NB4 (cell line): Measurements from ENCODE around the gene DOCK2.

ENCODE experiments used
- CTCF ChIP-seq: IDR thresholded peaks from one replicate; pipeline ENCODE4 v1.5.1; 2012; ENCODE audit warnings: low read depth, low read length
- POLR2A ChIP-seq: IDR thresholded peaks from 2 replicates; pipeline ENCODE4 v1.6.1; 2011; ENCODE audit warnings: mild to moderate bottlenecking; ENCODE audit not compliant: insufficient read length; ENCODE audit errors: extremely low read depth
- TF ChIP-seq, protein P1 (sequence below): IDR thresholded peaks from 2 replicates; pipeline ENCODE4 v1.6.1; 2011; ENCODE audit warnings: low read depth, low read length

- no peak for TF ChIP-seq CTCF
- no peak for TF ChIP-seq POLR2A
- TF ChIP-seq, protein P1, sequence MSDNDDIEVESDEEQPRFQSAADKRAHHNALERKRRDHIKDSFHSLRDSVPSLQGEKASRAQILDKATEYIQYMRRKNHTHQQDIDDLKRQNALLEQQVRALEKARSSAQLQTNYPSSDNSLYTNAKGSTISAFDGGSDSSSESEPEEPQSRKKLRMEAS, result no peak
Observed at GRCh38 chr5:169921384-169921783, 284.3 kb downstream of the DOCK2 start.
